Naive thymus-derived CD4-positive, alpha-beta T cell (primary cell): ENCODE data around the gene GMDS. TPM values are rescaled to one million over a fixed set of nuclear protein-coding genes. Genes with fewer than 3 reads are reported as not detected.

Source experiments
- ATAC-seq: fragments of 150-1000 bp; cut with Tn5 transposase; 2 replicates; pipeline ENCODE4 v1.10.0; 2021; ENCODE audit warnings: mild to moderate bottlenecking, moderate library complexity
- CTCF ChIA-PET: fragments of 350-600 bp; sonication (Branson Sonifier 250); formaldehyde crosslinking; loops from one replicate; lab custom pipeline; 2021; ENCODE audit warnings: antibody characterized with exemption; lab: Charles Lee
- POLR2A ChIA-PET: fragments of 350-600 bp; sonication (Branson Sonifier 250); formaldehyde crosslinking; loops from one replicate; lab custom pipeline; 2021; ENCODE audit warnings: antibody characterized with exemption, inconsistent platforms; lab: Charles Lee
- DNase-seq, 9 donors: peaks; one replicate each; pipeline versions ENCODE4 v3.0.0 to v3.0.0-alpha.2; 2020 to 2022; ENCODE audit warnings: mixed read lengths in 1 of 9
- H3K27ac ChIP-seq: one replicate; pipeline ENCODE4 v1.7.0; 2013; ENCODE audit warnings: mild to moderate bottlenecking, low read depth, low read length, moderate library complexity
- H3K27me3 ChIP-seq, 2 donors: one replicate each; pipeline ENCODE4 v1.7.0; 2013; ENCODE audit warnings: low read length in 2 of 2, mild to moderate bottlenecking in 2 of 2, moderate library complexity in 2 of 2; ENCODE audit not compliant: control insufficient read depth in 2 of 2, insufficient read depth in 2 of 2
- H3K36me3 ChIP-seq, 3 experiments: 1 replicate in 2 of 3; 2 replicates in 1 of 3; pipeline ENCODE4 v1.7.0; 2013; ENCODE audit warnings: low read length in 3 of 3, mild to moderate bottlenecking in 3 of 3, moderate library complexity in 1 of 3; ENCODE audit not compliant: insufficient read depth in 3 of 3, control insufficient read depth in 2 of 3
- H3K4me1 ChIP-seq, 2 donors: one replicate each; pipeline ENCODE4 v1.7.0; 2013; ENCODE audit warnings: low read length in 2 of 2, mild to moderate bottlenecking in 2 of 2, moderate library complexity in 1 of 2; ENCODE audit not compliant: control insufficient read depth in 2 of 2, insufficient read depth in 2 of 2
- H3K4me3 ChIP-seq: 2 replicates; pipeline ENCODE4 v1.7.0; 2013; ENCODE audit warnings: mild to moderate bottlenecking, low read length
- H3K9me3 ChIP-seq, 3 experiments: 1 replicate in 2 of 3; 2 replicates in 1 of 3; pipeline ENCODE4 v1.7.0; 2013; ENCODE audit warnings: low read length in 3 of 3; ENCODE audit not compliant: control insufficient read depth in 2 of 3
- H3K27ac Mint-ChIP-seq, 9 donors: one replicate each; pipeline ENCODE4 v1.8.0; 2020 to 2022; ENCODE audit warnings: mixed read lengths in 9 of 9, mild to moderate bottlenecking in 8 of 9, moderate library complexity in 5 of 9, inconsistent platforms in 2 of 9
- H3K27me3 Mint-ChIP-seq, 5 donors: one replicate each; pipeline ENCODE4 v1.8.0; 2021 to 2022; ENCODE audit warnings: mixed read lengths in 5 of 5, mild to moderate bottlenecking in 1 of 5
- H3K36me3 Mint-ChIP-seq, 5 donors: one replicate each; pipeline ENCODE4 v1.8.0; 2020 to 2022; ENCODE audit warnings: mixed read lengths in 5 of 5, mild to moderate bottlenecking in 3 of 5, inconsistent platforms in 1 of 5
- H3K4me1 Mint-ChIP-seq, 7 donors: one replicate each; pipeline ENCODE4 v1.8.0; 2020 to 2022; ENCODE audit warnings: mixed read lengths in 7 of 7, mild to moderate bottlenecking in 3 of 7, inconsistent platforms in 1 of 7
- H3K4me3 Mint-ChIP-seq, 10 donors: one replicate each; pipeline ENCODE4 v1.8.0; 2020 to 2022; ENCODE audit warnings: mild to moderate bottlenecking in 10 of 10, mixed read lengths in 10 of 10, moderate library complexity in 6 of 10, inconsistent platforms in 2 of 10
- H3K9me3 Mint-ChIP-seq, 11 donors: one replicate each; pipeline ENCODE4 v1.8.0; 2020 to 2022; ENCODE audit warnings: mixed read lengths in 11 of 11, mild to moderate bottlenecking in 4 of 11, inconsistent platforms in 1 of 11, moderate library complexity in 1 of 11
- intact Hi-C, 2 donors: fragments of 100-400 bp; cut with micrococcal nuclease; formaldehyde crosslinking; loops; one replicate each; pipeline ENCODE4 v1.15.1; 2023
- polyA plus RNA-seq, 2 donors: library from polyadenylated mRNA; unstranded; fragments of 300-500 nt; fragmentation: Illumina TruSeq; gene quantifications; one replicate each; pipeline ENCODE4 v1.2.3, GENCODE V29; 2021
- total RNA-seq, 6 experiments: library from RNA in 5 of 6; stranded (reverse) in 5 of 6; gene quantifications; 1 replicate in 5 of 6; 2 replicates in 1 of 6; pipeline ENCODE4 v1.2.3 and lab custom pipeline; 2021 to 2026

GMDS gene
- total RNA-seq = 10 to 100 TPM; 12.7 to 33.9 (median 18.3) TPM
- 10 to 100 TPM; 16.0 to 20.8 TPM for polyA plus RNA-seq
- 13.6 reads per million, percentile 42 among the genes with 10 or more reads in this experiment for total RNA-seq (lab: John Stamatoyannopoulos, UW)

GRCh38 chr6:2245103-2245876, at the start of gene GMDS:
Gene GMDS, minus strand, starts transcription at chr6:2245605.
- ChIA-PET POLR2A (no interaction called here), CTCF (no interaction called here)
- Histone ChIP-seq H3K27me3 (no peaks in the 10 kb centered on the region), H3K36me3 (peaks cover 0 to 14% (median 0%) of the 10 kb centered on the region in 3 experiments), H3K9me3 (no peaks in the 10 kb centered on the region), H3K27ac (peak within 1 kb of the TSS; percentile 96), H3K4me3 (peak within 1 kb of the TSS; percentile 90), H3K4me1 (peaks cover 15 to 18% of the 10 kb centered on the region in 2 donors)
- intact Hi-C loops = loop anchor here (1.0 to 10.0 kb wide), 14 partner anchors 22 to 1892 kb away; partner anchors contain the start of genes ECI2 (in 2 of the 2), WRNIP1 (in 2 of the 2), BPHL (in 1 of the 2) and EXOC2 (in 1 of the 2)
- H3K27ac Mint-ChIP-seq = peak within 1 kb of the TSS; percentile 84 to 98 (median 95)
- peak; percentile 98 for ATAC-seq
- peaks cover 41 to 77% (median 61%) of the 10 kb centered on the region in 7 donors for H3K4me1 Mint-ChIP-seq
- H3K4me3 Mint-ChIP-seq = peak within 1 kb of the TSS; percentile 86 to 97 (median 93)
- H3K27me3 Mint-ChIP-seq = no peaks in the 10 kb centered on the region
- DNase-seq = peak; percentile 67 to 86 (median 79)
- H3K36me3 Mint-ChIP-seq = peaks cover 5 to 17% (median 10%) of the 10 kb centered on the region in 5 donors
- peaks cover 0 to 2% (median 0%) of the 10 kb centered on the region in 11 donors for H3K9me3 Mint-ChIP-seq

GRCh38 chr6:2285510-2285909, 40.1 kb upstream of the GMDS start:
- H3K9me3 ChIP-seq = peaks cover 0 to 7% (median 0%) of the 10 kb centered on the region in 3 experiments
- H3K27ac ChIP-seq = no peak overlapping the region
- DNase-seq (no peak), ATAC-seq (no peak)
- H3K4me1 Mint-ChIP-seq = peaks cover 0 to 4% (median 0%) of the 10 kb centered on the region in 7 donors
- peaks cover 16 to 90% (median 50%) of the 10 kb centered on the region in 11 donors for H3K9me3 Mint-ChIP-seq
- H3K4me3 ChIP-seq = no peak overlapping the region
- intact Hi-C loops = no loop called here
- ChIA-PET POLR2A (no interaction called here), CTCF (no interaction called here)
- H3K4me3 Mint-ChIP-seq = no peak overlapping the region
- no peak overlapping the region for H3K27ac Mint-ChIP-seq
- no peaks in the 10 kb centered on the region for H3K4me1 ChIP-seq
- no peaks in the 10 kb centered on the region for H3K27me3 Mint-ChIP-seq
- peaks cover 0 to 5% (median 0%) of the 10 kb centered on the region in 3 experiments for H3K36me3 ChIP-seq
- H3K36me3 Mint-ChIP-seq = peaks cover 37 to 62% (median 43%) of the 10 kb centered on the region in 5 donors
- no peaks in the 10 kb centered on the region for H3K27me3 ChIP-seq

- Mint-ChIP-seq H3K36me3 (peaks cover 39 to 87% (median 85%) of the 10 kb centered on the region in 5 donors), H3K4me1 (no peaks in the 10 kb centered on the region), H3K27me3 (no peaks in the 10 kb centered on the region), H3K4me3 (no peak overlapping the region), H3K9me3 (peaks cover 7 to 59% (median 28%) of the 10 kb centered on the region in 11 donors), H3K27ac (no peak overlapping the region)
- Histone ChIP-seq H3K9me3 (no peaks in the 10 kb centered on the region), H3K4me1 (no peaks in the 10 kb centered on the region), H3K27ac (no peak overlapping the region), H3K36me3 (peaks cover 1 to 26% (median 6%) of the 10 kb centered on the region in 3 experiments), H3K4me3 (no peak overlapping the region), H3K27me3 (no peaks in the 10 kb centered on the region)
- CTCF ChIA-PET = no interaction called here
- DNase-seq (no peak), ATAC-seq (no peak)
- intact Hi-C loops = no loop called here
- POLR2A ChIA-PET = no interaction called here
Observed at GRCh38 chr6:2275892-2276242, 30.5 kb upstream of the GMDS start.

- POLR2A ChIA-PET = interaction anchor here (0.6 kb wide), 1 partner anchor 281 kb away, joined by 3 read pairs; no protein-coding TSS in a partner anchor
- H3K36me3 Mint-ChIP-seq = peaks cover 35 to 87% (median 85%) of the 10 kb centered on the region in 5 donors
- no peak overlapping the region for H3K4me3 Mint-ChIP-seq
Observed at GRCh38 chr6:2274981-2275891, 29.8 kb upstream of the GMDS start.

GRCh38 chr6:2272696-2273095, 27.3 kb upstream of the GMDS start:
- H3K9me3 ChIP-seq = no peaks in the 10 kb centered on the region
- no peaks in the 10 kb centered on the region for H3K27me3 ChIP-seq
- Mint-ChIP-seq H3K27me3 (no peaks in the 10 kb centered on the region), H3K27ac (no peak overlapping the region), H3K4me1 (peaks cover 0 to 2% (median 0%) of the 10 kb centered on the region in 7 donors), H3K4me3 (no peak overlapping the region), H3K36me3 (peaks cover 26 to 79% (median 72%) of the 10 kb centered on the region in 5 donors), H3K9me3 (peaks cover 0 to 29% (median 5%) of the 10 kb centered on the region in 11 donors)
- H3K36me3 ChIP-seq = peaks cover 4 to 48% (median 6%) of the 10 kb centered on the region in 3 experiments
- no peak overlapping the region for H3K4me3 ChIP-seq
- CTCF ChIA-PET = no interaction called here
- POLR2A ChIA-PET = no interaction called here
- intact Hi-C loops = no loop called here
- no peak overlapping the region for H3K27ac ChIP-seq
- H3K4me1 ChIP-seq = no peaks in the 10 kb centered on the region
- DNase-seq (no peak), ATAC-seq (no peak)

More at GRCh38 chr6:2274981-2275891, 29.8 kb upstream of the GMDS start:
- no peak for ATAC-seq
- no peaks in the 10 kb centered on the region for H3K27me3 ChIP-seq
- Mint-ChIP-seq H3K4me1 (no peaks in the 10 kb centered on the region), H3K27me3 (no peaks in the 10 kb centered on the region), H3K9me3 (peaks cover 4 to 53% (median 23%) of the 10 kb centered on the region in 11 donors), H3K27ac (no peak overlapping the region)
- no peak overlapping the region for H3K27ac ChIP-seq
- intact Hi-C loops = no loop called here
- no peak overlapping the region for H3K4me3 ChIP-seq
- H3K36me3 ChIP-seq = peaks cover 4 to 32% (median 6%) of the 10 kb centered on the region in 3 experiments
- H3K4me1 ChIP-seq = no peaks in the 10 kb centered on the region
- CTCF ChIA-PET = interaction anchor here (0.6 kb wide), 1 partner anchor 10 kb away, joined by 3 read pairs; no protein-coding TSS in a partner anchor
- no peaks in the 10 kb centered on the region for H3K9me3 ChIP-seq
- DNase-seq = no peak

GRCh38 chr6:2270054-2270453, 24.6 kb upstream of the GMDS start:
- Mint-ChIP-seq H3K36me3 (peaks cover 24 to 77% (median 62%) of the 10 kb centered on the region in 5 donors), H3K27ac (no peak overlapping the region), H3K4me3 (no peak overlapping the region), H3K4me1 (peaks cover 0 to 2% (median 0%) of the 10 kb centered on the region in 7 donors), H3K9me3 (peaks cover 0 to 12% (median 2%) of the 10 kb centered on the region in 11 donors), H3K27me3 (no peaks in the 10 kb centered on the region)
- DNase-seq = no peak
- Histone ChIP-seq H3K27me3 (no peaks in the 10 kb centered on the region), H3K9me3 (no peaks in the 10 kb centered on the region), H3K4me1 (no peaks in the 10 kb centered on the region), H3K4me3 (no peak overlapping the region), H3K27ac (no peak overlapping the region), H3K36me3 (peaks cover 4 to 55% (median 6%) of the 10 kb centered on the region in 3 experiments)
- ChIA-PET CTCF (no interaction called here), POLR2A (interaction anchor here (0.5 kb wide), 1 partner anchor 12 kb away, joined by 3 read pairs; no protein-coding TSS in a partner anchor)
- ATAC-seq = no peak
- intact Hi-C loops = no loop called here
